Activated CD8-positive, alpha-beta memory T cell treated with anti-CD3 and anti-CD28 coated beads for 36 hours (primary cell): Measurements from ENCODE around the gene FCGR3B. TPM values are rescaled to one million over a fixed set of nuclear protein-coding genes. Genes with fewer than 3 reads are reported as not detected.
"Not testable (repeated sequence)": the region's sequence is repeated elsewhere in the genome, so short reads cannot be mapped to it uniquely, and the experiment has no call there.

Experiments
- CTCF ChIA-PET: fragments of 350-600 bp; sonication (Branson Sonifier 250); formaldehyde crosslinking; loops from one replicate; lab custom pipeline; 2021; ENCODE audit warnings: antibody characterized with exemption; lab: Charles Lee
- POLR2A ChIA-PET: fragments of 350-600 bp; sonication (Branson Sonifier 250); formaldehyde crosslinking; loops from one replicate; lab custom pipeline; 2021; ENCODE audit warnings: antibody characterized with exemption; lab: Charles Lee
- total RNA-seq, 2 experiments: library from RNA; stranded (reverse); gene quantifications; one replicate each; pipeline ENCODE4 v1.2.3, GENCODE V29; 2021

FCGR3B gene
- total RNA-seq, 2 experiments from 2014 or later, result not detected

- CTCF ChIA-PET, POLR2A ChIA-PET: not testable (repeated sequence)
Observed at GRCh38 chr1:161576676-161577075, 54.3 kb downstream of the FCGR3B start.

Other genes with a start within 250 kb of the FCGR3B start
- not detected for gene FCGR2A, start 125.7 kb downstream of the FCGR3B start, total RNA-seq
- under 1 TPM; 0.75 to 0.95 TPM for gene HSPA6, start 106.6 kb downstream of the FCGR3B start, total RNA-seq
- not detected for gene FCGR3A, start 81.4 kb downstream of the FCGR3B start, total RNA-seq
- not detected for gene FCGR2B, start 32.0 kb upstream of the FCGR3B start, total RNA-seq
- not detected for gene FCRLA, start 76.1 kb upstream of the FCGR3B start, total RNA-seq
- gene FCRLB, start 90.4 kb upstream of the FCGR3B start, total RNA-seq, result under 1 TPM; 0.29 to 0.51 TPM
- 10 to 100 TPM; 38.8 to 39.1 TPM for gene DUSP12, start 118.6 kb upstream of the FCGR3B start, total RNA-seq
- 10 to 100 TPM; 20.3 to 23.5 TPM for gene ATF6, start 135.1 kb upstream of the FCGR3B start, total RNA-seq